NCI-H526 treated with DMSO at 0.1 percent for 48 hours (cell line): Measurements from ENCODE around the gene MRPL50.

Source experiments
- DNase-seq: peaks from one replicate; lab custom pipeline; 2025; lab: John Stamatoyannopoulos, UW

MRPL50 gene

DNA sequence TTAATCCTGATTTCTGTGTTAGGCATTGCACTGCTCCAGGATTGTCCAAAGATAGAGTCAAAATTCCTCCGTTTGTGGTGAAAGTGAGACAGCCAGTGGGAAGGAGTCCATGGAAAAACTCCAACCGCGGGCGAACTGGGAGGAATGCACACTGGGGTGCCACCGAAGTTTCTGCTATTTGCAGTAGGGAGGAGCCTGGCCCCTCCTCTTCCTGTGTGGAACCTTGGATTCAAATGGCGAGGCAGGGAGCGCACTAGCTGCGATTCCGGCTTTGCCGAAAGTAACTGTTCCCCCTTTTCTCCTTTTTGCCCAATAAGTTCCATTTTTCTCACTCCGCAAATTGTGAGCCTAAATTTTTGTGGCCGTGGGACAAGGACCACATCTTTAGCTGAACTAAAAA, 22.9 kb downstream of the MRPL50 start:
- no peak for DNase-seq

GRCh38 chr9:101372327-101373118, 25.9 kb downstream of the MRPL50 start:
- no peak for DNase-seq

DNA sequence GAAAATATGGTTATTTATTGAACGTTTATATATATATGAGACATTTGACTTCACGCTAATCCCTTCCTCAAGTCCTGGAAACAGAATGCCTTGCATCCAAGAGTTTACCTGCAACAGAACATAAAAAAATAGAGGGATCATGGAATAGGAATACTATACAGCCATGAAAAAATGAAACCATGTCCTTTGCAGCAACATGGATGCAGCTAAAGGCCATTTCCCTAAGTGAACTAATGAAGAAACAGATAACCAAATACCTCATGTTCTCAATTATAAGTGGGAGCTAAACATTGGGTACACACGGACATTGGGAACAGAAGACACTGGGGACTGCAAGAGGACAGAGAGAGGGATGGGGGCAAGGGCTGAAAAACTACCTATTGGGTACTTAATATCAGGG, 26.6 kb downstream of the MRPL50 start:
- DNase-seq = no peak

DNA sequence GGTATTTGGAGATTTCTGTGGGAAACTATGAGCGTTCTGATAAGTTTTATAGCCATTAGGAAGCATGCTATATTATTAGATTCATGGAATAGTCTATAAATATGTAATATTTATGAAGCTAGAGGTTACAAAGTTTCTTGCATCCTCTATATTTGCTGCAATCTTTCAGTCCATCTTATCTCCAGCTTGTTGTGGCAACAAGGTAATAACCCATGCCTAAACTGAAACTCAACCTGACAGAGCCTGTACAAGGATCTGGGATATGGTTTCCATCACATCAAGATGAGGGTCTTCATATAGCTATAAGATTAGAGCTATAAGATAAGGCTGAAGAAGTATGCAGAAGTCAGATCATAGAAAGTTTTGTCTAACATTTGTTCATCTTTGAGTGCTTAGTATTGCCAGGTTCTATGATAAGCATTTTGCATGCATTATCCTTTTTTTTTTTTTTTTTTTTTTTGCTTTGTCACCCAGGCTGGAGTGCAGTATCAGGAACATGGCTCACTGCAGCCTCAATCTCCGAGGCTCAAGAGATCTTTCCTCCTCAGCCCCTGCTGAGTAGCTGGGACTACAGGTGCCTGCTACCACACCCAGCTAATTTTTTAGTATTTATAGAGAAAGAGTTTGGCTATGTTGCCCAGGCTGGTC, 28.4 kb downstream of the MRPL50 start:
- no peak for DNase-seq

- no peak for DNase-seq
These were observed 29.1 kb downstream of the MRPL50 start for GRCh38 chr9:101369286-101369685.

DNA sequence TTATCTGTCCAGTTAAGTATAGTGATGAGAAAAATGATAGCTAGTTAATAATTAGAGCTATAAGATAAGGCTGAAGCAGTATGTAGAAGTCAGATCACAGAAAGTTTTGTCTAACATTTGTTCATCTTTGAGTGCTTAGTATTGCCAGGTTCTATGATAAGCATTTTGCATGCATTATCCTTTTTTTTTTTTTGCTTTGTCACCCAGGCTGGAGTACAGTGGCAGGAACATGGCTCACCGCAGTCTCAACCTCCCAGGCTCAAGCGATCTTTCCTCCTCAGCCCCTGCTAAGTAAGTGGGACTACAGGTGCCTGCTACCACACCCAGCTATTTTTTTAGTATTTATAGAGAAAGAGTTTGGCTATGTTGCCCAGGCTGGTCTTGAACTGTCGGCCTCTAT, 31.1 kb downstream of the MRPL50 start:
- no peak for DNase-seq

- no peak for DNase-seq
These were observed 32.2 kb downstream of the MRPL50 start for GRCh38 chr9:101366038-101366756.

DNA sequence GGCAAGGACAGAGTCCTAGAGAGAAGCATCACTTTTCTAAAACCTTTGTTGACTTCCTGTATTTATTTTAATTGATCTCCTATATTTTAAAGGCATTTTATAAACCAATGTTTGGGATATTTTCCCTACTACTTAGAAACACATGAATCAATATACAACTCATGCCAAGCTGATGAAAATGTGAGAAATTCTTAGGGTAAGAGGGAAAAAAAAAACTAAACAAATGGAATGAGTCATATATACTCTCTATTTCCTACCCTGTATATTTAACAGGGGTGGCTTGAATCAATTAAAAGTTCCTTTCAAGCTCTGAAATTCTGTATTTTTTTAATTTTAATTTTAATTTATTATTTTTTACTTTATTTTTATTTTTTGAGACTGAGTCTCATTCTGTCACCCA, 33.2 kb downstream of the MRPL50 start:
- no peak for DNase-seq

DNA sequence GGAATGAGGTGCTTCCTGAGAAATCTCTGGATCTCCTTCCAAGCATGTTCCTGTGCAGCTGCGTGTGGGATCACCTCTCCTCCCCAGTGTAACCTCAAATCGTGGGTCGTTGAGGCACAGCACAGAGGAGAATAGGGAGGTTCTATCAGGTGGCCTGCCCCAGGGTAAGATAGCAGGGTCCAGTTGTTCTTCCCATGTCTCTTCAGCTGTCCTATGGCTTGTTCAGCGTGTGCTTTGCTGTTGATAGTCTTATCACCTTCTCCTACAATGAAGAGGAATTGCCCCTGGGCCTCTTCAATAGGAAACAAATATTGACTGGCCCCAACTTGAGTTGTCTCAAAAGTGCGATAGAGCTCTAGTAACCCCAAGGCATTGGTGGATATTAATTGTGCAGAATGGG, 36.0 kb downstream of the MRPL50 start:
- no peak for DNase-seq

DNA sequence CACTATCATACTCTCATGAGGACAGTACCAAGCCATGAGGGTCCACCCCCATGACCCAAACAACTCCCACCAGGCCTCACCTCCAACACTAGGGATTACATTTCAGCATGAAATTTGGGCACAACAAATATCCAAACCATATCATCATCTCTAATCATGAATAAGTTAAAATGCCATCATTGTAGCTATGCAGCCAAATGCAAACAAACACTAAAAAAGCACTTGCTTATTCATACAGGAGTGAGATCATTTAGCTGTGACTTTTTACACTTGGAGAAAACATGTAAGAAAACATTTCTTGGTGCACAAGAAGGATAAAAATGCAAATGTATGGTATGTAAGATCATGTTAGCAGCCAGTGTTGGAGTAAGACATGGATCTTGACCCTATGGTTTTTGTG, 37.8 kb downstream of the MRPL50 start:
- no peak for DNase-seq

GRCh38 chr9:101359679-101360078, 38.7 kb downstream of the MRPL50 start:
- no peak for DNase-seq

DNA sequence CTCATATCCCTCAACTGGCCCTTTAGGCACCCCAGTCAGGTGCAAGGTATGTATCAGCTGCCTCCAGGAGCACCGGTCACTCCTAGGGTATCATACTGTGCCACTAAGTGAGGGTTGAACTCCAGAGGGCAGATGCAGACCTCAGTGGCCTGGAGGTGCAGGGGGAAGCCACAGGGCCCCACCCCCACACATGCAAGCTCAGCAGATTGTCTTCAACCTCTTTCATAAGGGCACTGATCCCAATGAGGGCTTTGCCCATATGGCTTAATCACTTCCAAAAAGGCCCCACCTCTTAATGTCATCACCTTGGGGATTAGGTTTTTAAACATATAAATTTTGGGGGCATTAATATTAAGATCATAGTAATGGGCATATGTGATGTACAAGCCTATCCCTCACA, 41.8 kb downstream of the MRPL50 start:
- DNase-seq = no peak

- DNase-seq = no peak
These were observed 43.4 kb downstream of the MRPL50 start for GRCh38 chr9:101354765-101355708.

DNA sequence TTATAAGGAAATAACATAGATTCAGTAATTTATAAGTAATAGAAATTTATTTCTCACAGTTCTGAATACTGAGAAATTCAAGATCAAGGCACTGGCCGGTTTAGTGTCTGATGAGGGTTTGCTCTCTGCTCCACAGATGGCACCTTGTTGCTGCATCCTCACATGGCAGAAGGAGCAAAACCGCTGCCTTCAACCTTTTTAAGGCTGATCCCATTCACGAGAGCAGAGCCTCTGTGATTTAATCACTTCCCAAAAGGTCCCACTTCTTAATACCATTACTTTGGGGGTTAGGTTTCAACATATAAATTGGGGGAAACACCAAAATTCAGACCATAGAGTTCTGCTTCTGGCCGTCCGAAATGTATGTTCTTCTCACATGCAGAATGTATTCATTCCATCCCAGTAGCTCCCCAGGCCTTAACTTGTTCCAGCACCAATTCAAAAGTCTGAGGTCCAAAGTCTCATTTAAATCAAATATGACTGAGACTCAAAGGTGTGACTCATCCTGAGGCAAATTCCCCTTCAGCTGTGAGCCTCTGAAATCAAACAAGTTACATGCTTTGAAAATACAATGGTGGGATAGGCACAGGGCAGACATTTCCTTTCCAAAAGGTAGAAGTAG, 44.2 kb downstream of the MRPL50 start:
- DNase-seq = no peak

DNA sequence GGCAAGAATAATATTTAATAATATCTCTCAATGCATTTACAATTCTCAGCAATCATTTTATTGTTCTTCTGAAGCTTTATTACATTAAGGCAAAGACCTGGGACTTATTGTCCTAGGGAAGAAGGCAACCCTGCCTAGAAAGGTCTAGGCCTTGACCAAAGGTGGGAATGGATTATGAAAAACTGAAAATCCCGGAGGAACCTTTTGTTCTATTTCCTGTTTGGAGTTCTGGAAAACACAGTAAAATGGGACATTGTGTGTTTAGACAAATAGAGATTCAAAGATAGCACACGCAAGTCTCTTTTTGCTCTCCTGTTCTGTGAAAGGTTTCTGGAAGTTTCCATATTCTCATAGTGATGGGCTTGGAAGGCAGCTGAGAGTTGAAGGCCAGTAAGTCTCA, 44.7 kb downstream of the MRPL50 start:
- no peak for DNase-seq

DNA sequence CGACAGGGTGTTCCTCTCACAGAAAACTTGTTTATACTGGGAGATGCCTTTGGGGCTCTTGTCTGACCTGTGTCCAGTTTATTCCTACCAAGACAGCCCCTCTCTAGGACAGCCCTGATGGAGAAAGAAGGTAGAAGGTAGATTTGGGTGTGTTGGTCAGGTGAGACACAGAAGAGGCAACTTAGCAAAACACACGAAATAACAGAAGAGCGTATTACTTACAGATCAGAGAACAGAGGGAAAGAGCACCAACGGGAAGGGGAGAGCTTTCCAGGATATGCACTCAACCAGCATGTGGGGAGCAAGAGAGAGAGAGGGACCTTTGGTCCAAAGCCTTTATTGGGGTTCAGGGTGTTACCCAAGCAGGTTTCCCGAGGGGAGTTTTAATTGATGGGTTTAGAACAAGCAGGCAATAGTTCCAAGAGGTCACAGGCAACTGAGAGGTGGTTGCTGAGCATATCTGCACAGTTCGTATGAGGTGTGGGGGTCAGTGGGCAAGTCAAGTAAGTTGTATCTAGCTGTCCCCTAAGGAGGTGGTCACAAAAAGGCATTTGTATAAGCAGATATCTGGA, 45.4 kb downstream of the MRPL50 start:
- DNase-seq = no peak

DNA sequence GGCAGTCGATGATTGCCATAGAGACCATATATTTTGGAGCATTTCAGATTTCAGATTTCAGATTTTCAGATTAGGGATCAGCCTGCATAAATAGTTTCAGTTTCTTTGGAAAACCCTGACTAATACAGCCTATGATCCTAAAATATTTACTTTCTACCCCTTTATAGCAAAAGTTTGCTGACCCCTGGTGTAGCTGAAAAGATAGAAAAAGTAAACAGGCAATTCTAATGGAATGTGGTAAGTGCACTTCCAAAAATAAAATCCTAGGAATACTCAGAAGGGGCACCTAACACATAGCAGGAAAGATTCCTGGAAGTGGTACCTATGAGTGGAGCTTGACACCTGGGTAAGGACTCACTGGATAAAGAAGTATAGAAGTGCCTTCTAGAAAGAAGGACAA, 48.1 kb downstream of the MRPL50 start:
- no peak for DNase-seq

DNA sequence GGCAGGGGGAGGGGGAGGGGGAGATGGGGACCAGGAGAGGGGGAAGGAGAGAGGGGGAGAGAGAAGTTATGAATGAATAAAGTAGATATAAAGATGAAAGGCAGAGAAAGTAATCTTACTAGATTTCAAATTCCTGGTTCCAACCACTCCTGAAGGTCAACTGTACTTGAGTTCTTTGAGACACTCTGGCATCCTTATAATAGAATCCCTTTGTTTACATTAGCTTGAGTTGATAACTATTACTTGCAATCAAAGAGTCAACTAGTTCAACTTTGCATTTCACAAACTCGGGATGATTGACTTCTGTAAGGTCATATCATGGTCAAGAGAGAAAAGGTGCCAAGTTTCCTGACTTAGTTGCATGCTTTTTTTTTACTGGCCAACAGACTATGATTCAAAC, 55.8 kb downstream of the MRPL50 start:
- no peak for DNase-seq

- no peak for DNase-seq
These were observed 56.5 kb downstream of the MRPL50 start for GRCh38 chr9:101341958-101342357.
